CD4-positive, CD25-positive, alpha-beta regulatory T cell (primary cell): ENCODE data around the gene MBD3L2B. TPM values are rescaled to one million over a fixed set of nuclear protein-coding genes. Genes with fewer than 3 reads are reported as not detected.
"Not testable (repeated sequence)": the region's sequence is repeated elsewhere in the genome, so short reads cannot be mapped to it uniquely, and the experiment has no call there.

Source experiments
- ATAC-seq, 2 donors: fragments of 150-1000 bp; cut with Tn5 transposase; one replicate each; pipeline ENCODE4 v1.10.0; 2021; ENCODE audit warnings: low read depth in 2 of 2, moderate number of reproducible peaks in 2 of 2, moderate library complexity in 1 of 2
- DNase-seq, 3 donors: peaks; one replicate each; pipeline versions ENCODE4 v3.0.0 to v3.0.0-alpha.2; 2012 to 2022; ENCODE audit warnings: mixed read lengths in 1 of 3
- H3K27ac ChIP-seq: one replicate; pipeline ENCODE4 v1.7.0; 2013; ENCODE audit warnings: mild to moderate bottlenecking, low read length; ENCODE audit not compliant: insufficient read depth, poor library complexity, severe bottlenecking
- H3K27me3 ChIP-seq: one replicate; pipeline ENCODE4 v1.7.0; 2013; ENCODE audit warnings: low read length; ENCODE audit not compliant: control insufficient read depth, insufficient read depth
- H3K36me3 ChIP-seq: one replicate; pipeline ENCODE4 v1.7.0; 2013; ENCODE audit warnings: mild to moderate bottlenecking, low read length, moderate library complexity; ENCODE audit not compliant: control insufficient read depth, insufficient read depth
- H3K4me1 ChIP-seq: 2 replicates; pipeline ENCODE4 v1.7.0; 2013; ENCODE audit warnings: mild to moderate bottlenecking, low read length; ENCODE audit not compliant: insufficient read depth, control insufficient read depth, poor library complexity, severe bottlenecking
- H3K4me3 ChIP-seq: one replicate; pipeline ENCODE4 v1.7.0; 2013; ENCODE audit warnings: low read depth, mild to moderate bottlenecking, low read length, moderate library complexity
- H3K9me3 ChIP-seq, 2 experiments: 1 replicate in 1 of 2; 2 replicates in 1 of 2; pipeline ENCODE4 v1.7.0; 2013; ENCODE audit warnings: low read length in 2 of 2, mild to moderate bottlenecking in 1 of 2, moderate library complexity in 1 of 2; ENCODE audit not compliant: control insufficient read depth in 2 of 2
- H3K27ac Mint-ChIP-seq, 3 donors: one replicate each; pipeline ENCODE4 v1.8.0; 2020 to 2022; ENCODE audit warnings: mild to moderate bottlenecking in 3 of 3, mixed read lengths in 3 of 3, moderate library complexity in 2 of 3
- H3K27me3 Mint-ChIP-seq: one replicate; pipeline ENCODE4 v1.8.0; 2022; ENCODE audit warnings: mild to moderate bottlenecking, mixed read lengths
- H3K36me3 Mint-ChIP-seq: one replicate; pipeline ENCODE4 v1.8.0; 2020; ENCODE audit warnings: mixed read lengths
- H3K4me1 Mint-ChIP-seq, 4 donors: one replicate each; pipeline ENCODE4 v1.8.0; 2020 to 2022; ENCODE audit warnings: mixed read lengths in 4 of 4, mild to moderate bottlenecking in 1 of 4
- H3K4me3 Mint-ChIP-seq, 4 donors: one replicate each; pipeline ENCODE4 v1.8.0; 2020 to 2022; ENCODE audit warnings: mild to moderate bottlenecking in 4 of 4, mixed read lengths in 4 of 4, moderate library complexity in 3 of 4
- H3K9me3 Mint-ChIP-seq, 7 donors: one replicate each; pipeline ENCODE4 v1.8.0; 2020 to 2022; ENCODE audit warnings: mixed read lengths in 7 of 7, mild to moderate bottlenecking in 3 of 7, moderate library complexity in 2 of 7
- polyA plus RNA-seq, 4 donors: library from polyadenylated mRNA; unstranded; fragments of 300-500 nt; fragmentation: Illumina TruSeq; gene quantifications; one replicate each; pipeline ENCODE4 v1.2.3, GENCODE V29; 2021
- total RNA-seq: library from RNA; stranded (reverse); gene quantifications from one replicate; pipeline ENCODE4 v1.2.3, GENCODE V29; 2022

The MBD3L2B gene
- total RNA-seq (not detected), polyA plus RNA-seq (not detected)

- DNase-seq, H3K27ac ChIP-seq, H3K27me3 ChIP-seq, H3K4me1 Mint-ChIP-seq, ATAC-seq, H3K4me3 Mint-ChIP-seq, H3K36me3 Mint-ChIP-seq, H3K36me3 ChIP-seq, H3K27me3 Mint-ChIP-seq, H3K4me1 ChIP-seq, H3K27ac Mint-ChIP-seq, H3K4me3 ChIP-seq, H3K9me3 ChIP-seq, H3K9me3 Mint-ChIP-seq: not testable (repeated sequence)
Observed at GRCh38 chr19:7021331-7021730, at the start of gene MBD3L2B. TSS of gene MBD3L2B (minus strand) at chr19:7021431. CDS start at chr19:7021397, 34 bp downstream.

DNA sequence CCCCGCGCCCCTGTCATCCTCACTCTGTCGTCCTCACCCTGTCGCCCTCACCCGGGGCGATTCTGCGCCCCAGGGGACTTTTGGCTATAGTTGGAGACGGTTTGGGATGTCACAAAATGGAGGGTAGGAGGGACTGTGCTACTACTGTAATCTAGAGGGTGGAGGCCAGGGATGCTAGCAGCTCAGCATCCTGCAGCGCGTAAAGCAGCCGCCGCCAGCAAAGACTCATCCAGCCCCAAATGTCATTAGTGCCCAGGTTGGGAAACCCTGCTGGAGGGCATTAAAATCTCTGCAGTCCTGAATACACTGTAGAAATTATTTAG, 48.6 kb upstream of the MBD3L2B start:
- H3K27me3 Mint-ChIP-seq: peaks cover 4% of the 10 kb centered on the region
- peaks cover 0 to 5% (median 0%) of the 10 kb centered on the region in 7 donors for H3K9me3 Mint-ChIP-seq
- no peak for DNase-seq
- Histone ChIP-seq H3K27me3 (no peaks in the 10 kb centered on the region), H3K4me3 (peak overlapping the region; percentile 94), H3K36me3 (peaks cover 32% of the 10 kb centered on the region), H3K27ac (peak overlapping the region; percentile 92), H3K4me1 (peaks cover 12% of the 10 kb centered on the region), H3K9me3 (peaks cover 0 to 3% of the 10 kb centered on the region in 2 experiments)
- peaks cover 21% of the 10 kb centered on the region for H3K36me3 Mint-ChIP-seq
- peak overlapping the region; percentile 92 to 98 (median 97) for H3K27ac Mint-ChIP-seq
- peak overlapping the region; percentile 94 to 99 (median 96) for H3K4me3 Mint-ChIP-seq
- peaks cover 0 to 37% (median 14%) of the 10 kb centered on the region in 4 donors for H3K4me1 Mint-ChIP-seq
- peak; percentile 0 to 3 for ATAC-seq

DNA sequence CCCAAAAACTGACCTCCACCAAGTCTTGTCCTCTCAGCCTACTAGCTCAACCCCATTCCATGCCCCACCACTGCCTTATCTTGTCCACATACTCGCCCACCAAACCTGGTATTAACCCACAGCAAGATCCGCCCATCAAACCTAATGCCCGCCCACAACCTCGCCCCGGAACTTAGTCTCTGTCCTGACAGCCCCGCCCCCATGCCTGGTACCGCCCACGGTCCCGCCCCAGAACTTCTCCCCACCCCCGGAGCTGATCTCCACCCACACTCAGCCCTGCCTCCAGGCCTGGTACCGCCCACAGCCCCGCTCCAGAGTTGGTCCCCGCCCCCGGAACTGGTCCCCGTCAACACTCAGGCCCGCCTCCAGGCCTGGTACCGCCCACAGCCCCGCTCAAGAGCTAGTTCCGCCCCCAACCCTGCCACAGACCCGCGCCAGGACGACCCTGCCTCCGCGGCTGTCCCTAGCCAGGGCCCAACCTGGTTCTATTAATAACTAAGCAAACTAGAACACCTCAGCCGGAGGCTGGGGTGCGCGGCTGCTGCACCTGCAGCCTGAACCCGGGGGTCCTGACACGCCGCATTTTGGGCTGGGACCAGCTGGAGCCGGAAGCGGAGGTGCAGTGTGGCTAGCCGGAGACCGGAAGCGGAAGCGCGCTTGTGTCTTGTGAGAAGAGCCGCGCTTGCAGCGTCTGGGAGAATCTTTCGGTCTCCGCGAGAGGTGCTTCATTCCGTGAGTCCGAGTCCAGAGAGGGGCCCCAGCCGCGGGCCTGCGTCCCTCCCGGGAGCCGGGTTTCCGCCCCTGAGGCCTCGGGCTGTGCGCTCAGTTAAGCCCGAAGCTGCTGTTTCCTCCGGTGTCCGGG, 48.0 kb upstream of the MBD3L2B start, which contains the start of gene ZNF557:
Gene ZNF557, plus strand, starts transcription at position 662 of the 862 bp plus-strand sequence. CDS start 5,372 bp downstream, outside the sequence.
- Histone ChIP-seq H3K4me3 (peak within 1 kb of the TSS; percentile 94), H3K36me3 (peaks cover 27% of the 10 kb centered on the region), H3K27ac (peak within 1 kb of the TSS; percentile 92), H3K4me1 (peaks cover 12% of the 10 kb centered on the region), H3K27me3 (no peaks in the 10 kb centered on the region), H3K9me3 (peaks cover 0 to 3% of the 10 kb centered on the region in 2 experiments)
- Mint-ChIP-seq H3K27me3 (peaks cover 4% of the 10 kb centered on the region), H3K9me3 (peaks cover 0 to 3% (median 0%) of the 10 kb centered on the region in 7 donors), H3K4me1 (peaks cover 0 to 35% (median 14%) of the 10 kb centered on the region in 4 donors), H3K27ac (peak within 1 kb of the TSS; percentile 92 to 98 (median 97)), H3K4me3 (peak within 1 kb of the TSS; percentile 94 to 99 (median 96)), H3K36me3 (peaks cover 18% of the 10 kb centered on the region)
- peak; percentile 97 to 99 (median 99) for DNase-seq
- ATAC-seq: peak; percentile 96 to 98

DNA sequence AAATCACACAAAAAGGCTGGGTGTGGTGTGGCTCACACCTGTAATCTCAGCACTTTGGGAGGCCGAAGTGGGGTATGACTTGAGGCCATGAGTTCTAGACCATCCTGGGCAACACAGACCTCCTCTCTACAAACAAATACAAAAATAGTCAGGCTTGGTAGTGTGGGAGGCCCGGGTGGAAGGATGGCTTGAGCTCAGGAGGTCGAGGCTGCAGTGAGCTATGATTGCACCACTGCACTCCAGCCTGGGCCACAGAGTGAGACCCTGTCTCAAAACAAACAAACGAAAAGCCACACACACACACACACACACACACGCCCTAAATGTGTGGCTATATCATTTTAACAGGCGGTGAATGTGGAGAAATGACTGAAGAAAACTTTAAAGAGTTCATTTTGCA, 47.4 kb upstream of the MBD3L2B start:
- peak overlapping the region in 1 of 3 donors; percentile 98 for H3K27ac Mint-ChIP-seq
- H3K36me3 ChIP-seq: peaks cover 23% of the 10 kb centered on the region
- H3K27ac ChIP-seq: no peak overlapping the region
- no peak for DNase-seq
- peaks cover 14% of the 10 kb centered on the region for H3K36me3 Mint-ChIP-seq
- peaks cover 12% of the 10 kb centered on the region for H3K4me1 ChIP-seq
- ATAC-seq: no peak
- H3K4me3 Mint-ChIP-seq: peak overlapping the region; percentile 94 to 99 (median 96)
- no peaks in the 10 kb centered on the region for H3K27me3 ChIP-seq
- peaks cover 0 to 3% of the 10 kb centered on the region in 2 experiments for H3K9me3 ChIP-seq
- peaks cover 0 to 32% (median 13%) of the 10 kb centered on the region in 4 donors for H3K4me1 Mint-ChIP-seq
- peaks cover 4% of the 10 kb centered on the region for H3K27me3 Mint-ChIP-seq
- H3K9me3 Mint-ChIP-seq: peaks cover 0 to 3% (median 0%) of the 10 kb centered on the region in 7 donors
- H3K4me3 ChIP-seq: peak overlapping the region; percentile 37

DNA sequence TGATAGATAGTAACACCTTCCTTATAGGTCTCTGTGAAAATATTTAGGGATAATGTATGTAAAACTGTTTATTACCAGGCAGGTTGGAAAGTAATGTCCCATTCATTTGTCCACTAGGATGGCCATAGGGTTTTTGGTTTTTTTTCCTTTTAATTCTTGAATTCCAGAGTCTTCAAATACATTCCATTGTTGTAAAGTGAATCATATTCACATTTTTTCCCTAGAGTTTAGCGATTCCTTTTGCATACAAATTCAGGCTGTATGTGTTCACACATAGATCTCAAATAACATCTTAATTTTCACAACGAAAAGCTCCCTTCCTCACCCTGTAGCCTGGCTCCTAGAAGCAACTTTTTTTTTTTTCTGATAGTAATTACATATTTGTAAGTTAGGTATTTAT, 46.5 kb upstream of the MBD3L2B start:
- peaks cover 14% of the 10 kb centered on the region for H3K36me3 ChIP-seq
- H3K4me3 Mint-ChIP-seq: peak overlapping the region in 2 of 4 donors; percentile 35 to 81
- H3K36me3 Mint-ChIP-seq: peaks cover 9% of the 10 kb centered on the region
- H3K9me3 ChIP-seq: peaks cover 0 to 3% of the 10 kb centered on the region in 2 experiments
- peaks cover 0 to 29% (median 12%) of the 10 kb centered on the region in 4 donors for H3K4me1 Mint-ChIP-seq
- no peak overlapping the region for H3K27ac ChIP-seq
- H3K27me3 Mint-ChIP-seq: peaks cover 4% of the 10 kb centered on the region
- peaks cover 0 to 3% (median 0%) of the 10 kb centered on the region in 7 donors for H3K9me3 Mint-ChIP-seq
- peaks cover 12% of the 10 kb centered on the region for H3K4me1 ChIP-seq
- H3K4me3 ChIP-seq: no peak overlapping the region
- no peak for DNase-seq
- no peaks in the 10 kb centered on the region for H3K27me3 ChIP-seq
- no peak for ATAC-seq
- H3K27ac Mint-ChIP-seq: no peak overlapping the region

- H3K4me3 Mint-ChIP-seq: peak overlapping the region in 1 of 4 donors; percentile 76
- not testable (repeated sequence) for H3K4me3 ChIP-seq, H3K27ac ChIP-seq, H3K36me3 Mint-ChIP-seq, H3K9me3 ChIP-seq, H3K27me3 ChIP-seq, ATAC-seq, H3K27ac Mint-ChIP-seq, DNase-seq, H3K27me3 Mint-ChIP-seq, H3K36me3 ChIP-seq, H3K9me3 Mint-ChIP-seq
- peaks cover 0 to 23% (median 11%) of the 10 kb centered on the region in 4 donors for H3K4me1 Mint-ChIP-seq
- peaks cover 12% of the 10 kb centered on the region for H3K4me1 ChIP-seq
Observed at GRCh38 chr19:7067122-7067521, 45.9 kb upstream of the MBD3L2B start.

GRCh38 chr19:7063764-7064418, 42.7 kb upstream of the MBD3L2B start:
- peaks cover 0 to 3% (median 2%) of the 10 kb centered on the region in 4 donors for H3K4me1 Mint-ChIP-seq
- peaks cover 0 to 2% (median 0%) of the 10 kb centered on the region in 7 donors for H3K9me3 Mint-ChIP-seq
- Histone ChIP-seq H3K27me3 (no peaks in the 10 kb centered on the region), H3K4me3 (no peak overlapping the region), H3K36me3 (no peaks in the 10 kb centered on the region), H3K27ac (no peak overlapping the region), H3K4me1 (no peaks in the 10 kb centered on the region), H3K9me3 (no peaks in the 10 kb centered on the region)
- H3K27ac Mint-ChIP-seq: no peak overlapping the region
- no peak for ATAC-seq
- no peaks in the 10 kb centered on the region for H3K36me3 Mint-ChIP-seq
- no peak for DNase-seq
- H3K27me3 Mint-ChIP-seq: no peaks in the 10 kb centered on the region
- no peak overlapping the region for H3K4me3 Mint-ChIP-seq
